Measurements from ENCODE around the gene CDH23.
"Not testable (repeated sequence)": the region's sequence is repeated elsewhere in the genome, so short reads cannot be mapped to it uniquely, and the experiment has no call there.

CDH23 gene

DNA sequence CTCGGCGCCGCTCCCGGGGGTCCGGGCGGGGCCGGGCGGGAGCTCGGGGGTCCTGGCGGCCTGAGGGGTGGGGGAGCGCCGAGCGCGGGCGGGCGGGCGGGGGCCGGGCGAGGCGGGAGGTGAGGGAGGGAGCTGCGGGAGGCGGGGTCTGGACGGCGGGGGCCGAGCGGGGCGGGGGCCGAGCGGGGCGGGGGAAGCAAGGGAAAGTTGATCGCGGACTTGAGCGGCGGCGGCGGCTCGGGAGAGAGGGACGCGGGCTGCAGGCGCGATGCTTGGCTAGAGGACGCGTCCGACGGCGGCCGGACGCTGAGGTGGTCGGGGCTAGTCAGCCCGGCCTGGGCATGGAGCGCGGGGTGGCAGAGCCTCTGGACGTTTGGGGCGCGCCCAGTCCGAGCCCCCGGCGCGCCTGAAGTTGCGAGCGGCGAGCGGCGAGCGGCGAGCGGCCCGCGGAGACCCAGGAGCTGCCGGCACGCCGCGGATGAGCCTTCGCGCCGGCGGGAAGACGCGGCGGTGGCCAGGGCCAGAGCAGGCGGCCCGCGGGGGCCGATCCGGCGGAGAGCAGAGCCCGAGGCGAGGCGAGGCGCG, at the start of gene CDH23:
TSS of gene CDH23 (plus strand) at position 210 of the 585 bp plus-strand sequence. CDS start 42,912 bp downstream, outside the sequence.
- no peak for DNase-seq (ENCODE audit: low read depth, low spot score)

DNA sequence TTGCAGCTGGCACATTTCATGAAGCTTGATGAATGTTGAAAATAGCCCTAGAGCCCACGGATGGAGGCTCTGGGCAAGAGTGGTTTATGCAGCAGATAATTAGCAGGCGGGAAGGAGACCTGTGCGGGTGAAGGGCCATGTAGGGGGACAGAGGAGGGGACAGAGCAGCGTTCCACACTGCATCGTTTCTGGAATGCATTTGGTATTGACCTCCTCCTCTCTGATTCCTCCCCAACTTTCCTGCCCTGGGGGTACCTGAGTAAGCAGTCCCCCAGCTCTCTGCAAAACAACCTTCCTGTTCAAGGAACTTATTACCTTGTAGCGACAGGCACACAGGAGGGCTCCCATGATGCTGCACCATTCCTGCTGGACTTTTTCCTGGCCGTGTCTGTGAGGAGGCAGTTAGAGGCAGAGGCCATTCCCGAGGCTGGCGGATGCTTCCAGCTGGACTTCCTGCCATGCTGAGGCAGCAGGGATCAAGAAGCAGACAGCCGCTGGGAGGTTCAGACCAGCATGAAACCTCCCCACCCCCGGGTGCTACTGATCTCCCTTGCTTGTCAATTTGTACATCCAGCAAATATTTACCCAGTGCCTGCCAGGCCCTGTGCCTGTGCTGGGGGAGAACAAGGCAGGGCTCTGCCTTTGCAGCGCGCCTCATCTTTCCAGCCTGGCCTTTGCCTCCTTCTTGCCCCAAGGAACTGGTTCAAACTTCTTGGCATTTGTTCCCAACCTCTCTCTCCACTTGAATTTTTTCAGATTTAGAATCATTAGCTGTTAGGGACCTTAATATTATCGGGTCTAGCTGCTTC, 48.9 kb upstream of the CDH23 start:
- DNase-seq (ENCODE audit: low read depth, low spot score): no peak

DNA sequence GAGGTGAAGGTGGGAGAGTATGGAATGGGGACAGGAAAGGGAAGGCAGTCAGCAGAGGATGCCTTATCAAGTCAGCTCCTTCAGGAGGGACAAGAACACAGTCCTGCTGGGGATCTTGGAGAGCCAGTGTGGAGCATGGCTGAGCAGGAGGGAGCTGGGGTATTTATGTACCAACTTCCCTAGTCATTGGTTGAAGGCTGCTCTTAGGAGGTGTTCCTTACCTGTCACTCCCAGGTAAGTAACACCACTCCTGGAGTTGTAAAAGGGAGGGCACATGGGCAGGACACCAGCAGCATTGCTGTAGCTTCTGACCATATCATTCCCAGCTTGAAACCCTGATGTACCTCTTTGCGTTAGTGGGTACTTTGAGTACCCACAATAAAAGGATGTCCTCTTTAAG, 47.9 kb upstream of the CDH23 start:
- no peak for DNase-seq (ENCODE audit: low read depth, low spot score)

DNA sequence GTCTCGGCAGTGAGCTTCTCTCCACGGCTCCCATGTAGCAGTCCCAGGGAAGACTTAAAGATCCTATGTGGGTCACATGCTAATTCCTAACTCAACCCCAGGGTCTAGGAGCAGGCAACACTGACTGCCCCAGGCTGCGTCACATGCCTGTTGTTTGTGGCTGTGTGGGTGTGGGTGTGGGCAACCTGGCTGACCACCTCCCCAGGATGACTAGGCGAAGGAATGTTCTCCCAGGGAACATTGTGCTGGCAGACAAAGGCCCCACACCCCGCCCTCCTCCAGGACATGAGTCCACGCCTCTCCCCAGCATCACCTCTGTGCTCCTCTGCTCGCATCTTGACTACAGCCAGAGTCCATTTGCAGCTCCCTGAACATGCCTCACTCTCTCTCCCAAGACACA, 47.3 kb upstream of the CDH23 start:
- no peak for DNase-seq (ENCODE audit: low read depth, low spot score)

DNA sequence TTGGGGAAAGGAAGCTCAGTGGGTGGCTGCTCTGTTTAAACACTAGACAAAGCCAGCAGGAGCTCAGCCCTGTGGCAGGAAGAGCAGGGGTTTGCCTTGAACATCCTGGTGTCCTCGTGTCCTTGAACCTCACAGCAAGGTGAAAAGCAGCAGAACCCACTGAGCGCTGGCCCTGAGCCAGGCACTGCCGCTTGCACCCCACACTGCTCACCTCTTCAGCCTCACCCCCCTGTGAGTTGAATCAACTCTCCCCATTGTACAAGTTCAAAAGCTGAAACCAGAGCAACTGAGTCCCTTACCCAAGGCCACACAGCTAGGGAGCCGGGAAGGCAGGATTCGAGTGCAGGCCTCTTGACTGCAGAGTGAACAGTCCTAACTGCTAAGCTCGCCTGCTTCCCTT, 45.6 kb upstream of the CDH23 start:
- DNase-seq (ENCODE audit: low read depth, low spot score): no peak

DNA sequence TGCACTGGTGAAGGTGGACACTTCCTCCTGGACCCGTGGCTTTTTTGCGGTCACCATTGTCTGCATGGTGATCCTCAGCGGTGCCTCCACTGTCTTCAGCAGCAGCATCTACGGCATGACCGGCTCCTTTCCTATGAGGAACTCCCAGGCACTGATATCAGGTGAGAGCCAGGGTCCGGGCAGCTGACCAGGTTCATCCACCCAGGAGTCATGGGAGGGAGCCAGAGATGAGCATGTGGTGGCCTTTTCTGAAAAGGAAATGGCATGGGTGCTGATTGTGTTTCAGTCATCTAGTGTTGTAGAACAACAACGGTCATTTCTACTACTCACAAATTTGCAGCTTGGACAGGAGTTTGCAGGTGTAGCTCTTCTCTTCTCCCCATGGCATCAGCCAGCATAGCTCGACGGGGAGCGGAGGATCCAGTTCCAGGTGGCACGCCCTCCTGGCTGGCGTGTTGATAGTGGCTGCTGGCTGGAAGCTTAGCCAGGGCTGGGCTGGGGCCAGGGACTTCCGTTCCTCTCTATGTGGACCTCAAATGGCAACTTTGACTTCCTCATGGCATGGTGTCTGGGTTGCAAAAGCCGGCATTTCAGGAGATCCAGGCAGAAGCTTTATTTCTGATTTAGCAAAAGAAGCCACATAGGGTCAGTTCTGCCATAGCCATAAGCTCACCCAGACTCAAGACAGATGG, 44.9 kb upstream of the CDH23 start:
- DNase-seq (ENCODE audit: low read depth, low spot score): no peak

DNA sequence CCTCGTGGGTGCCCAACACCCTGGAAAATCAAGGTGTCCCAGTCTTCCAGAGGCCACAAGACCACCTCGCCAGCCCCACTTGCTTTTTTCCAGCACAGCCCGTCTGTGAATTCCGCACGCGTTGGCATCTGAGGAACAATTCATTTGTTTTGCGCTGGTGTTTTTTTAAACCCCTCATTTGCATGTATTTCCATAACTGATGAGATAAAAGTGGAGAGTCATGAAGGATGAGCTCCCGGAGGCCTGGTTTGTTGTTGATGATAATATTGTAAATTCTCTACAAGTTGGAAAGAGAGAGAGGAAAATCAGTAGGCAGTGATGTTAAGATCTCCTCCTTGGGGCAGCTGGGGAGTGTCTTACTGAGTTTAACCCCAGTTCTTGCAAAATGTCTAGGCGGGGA, 43.1 kb upstream of the CDH23 start:
- no peak for DNase-seq (ENCODE audit: low read depth, low spot score)

DNA sequence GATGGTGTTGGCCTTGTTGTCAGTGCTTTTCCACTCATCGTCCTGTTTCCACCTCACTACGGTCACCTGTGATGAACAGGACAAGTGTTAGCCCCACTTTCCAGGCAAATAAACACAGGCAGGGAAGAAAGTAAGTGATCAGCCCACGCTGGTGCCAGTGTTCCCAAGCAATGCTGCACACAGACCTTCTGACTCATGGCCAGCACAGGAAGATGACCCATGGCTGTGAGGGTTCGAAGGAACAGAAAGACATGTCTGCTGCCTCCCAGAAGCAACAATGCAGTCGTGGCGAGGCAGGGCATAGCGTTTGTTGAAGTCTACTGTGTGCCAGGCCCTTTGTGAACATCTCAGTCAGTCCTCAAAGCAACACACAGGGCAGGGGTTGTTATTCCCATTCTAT, 41.9 kb upstream of the CDH23 start:
- no peak for DNase-seq (ENCODE audit: low read depth, low spot score)

DNA sequence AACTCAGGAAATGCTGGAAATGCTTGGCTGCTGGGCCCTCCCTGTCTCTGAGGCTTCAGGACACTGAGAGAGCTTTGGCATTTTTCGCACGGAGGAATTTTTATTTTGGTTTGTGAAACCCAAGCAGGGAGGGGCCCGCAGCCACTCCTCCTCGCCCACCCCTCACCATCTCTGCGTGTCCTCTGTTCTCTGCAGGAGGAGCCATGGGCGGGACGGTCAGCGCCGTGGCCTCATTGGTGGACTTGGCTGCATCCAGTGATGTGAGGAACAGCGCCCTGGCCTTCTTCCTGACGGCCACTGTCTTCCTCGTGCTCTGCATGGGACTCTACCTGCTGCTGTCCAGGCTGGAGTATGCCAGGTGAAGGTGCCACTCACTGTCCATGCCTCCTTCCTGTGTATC, 40.8 kb upstream of the CDH23 start:
- no peak for DNase-seq (ENCODE audit: low read depth, low spot score)

DNA sequence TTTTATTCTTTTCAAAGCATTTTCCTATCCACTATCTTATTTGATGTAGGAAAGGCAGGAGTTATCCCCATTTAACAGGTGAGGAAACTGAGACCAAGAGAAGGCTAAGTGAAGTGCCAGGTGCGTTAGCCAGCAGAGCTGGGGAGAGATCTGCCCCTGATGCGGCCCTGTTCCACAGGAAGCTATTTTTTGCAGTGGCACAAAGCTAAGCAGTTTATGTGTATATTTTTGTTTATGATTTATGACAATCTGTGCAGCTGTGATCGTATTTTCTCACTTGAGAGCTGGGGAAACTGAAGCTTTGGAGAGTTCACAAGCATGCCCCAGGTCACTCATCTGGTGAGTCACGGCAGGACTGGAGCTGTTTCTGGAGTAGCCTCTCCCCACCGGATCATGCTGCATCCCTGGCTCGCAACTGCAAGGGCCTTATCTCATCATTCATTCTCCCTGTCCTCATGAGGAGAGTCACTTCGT, 38.9 kb upstream of the CDH23 start:
- DNase-seq (ENCODE audit: low read depth, low spot score): no peak

DNA sequence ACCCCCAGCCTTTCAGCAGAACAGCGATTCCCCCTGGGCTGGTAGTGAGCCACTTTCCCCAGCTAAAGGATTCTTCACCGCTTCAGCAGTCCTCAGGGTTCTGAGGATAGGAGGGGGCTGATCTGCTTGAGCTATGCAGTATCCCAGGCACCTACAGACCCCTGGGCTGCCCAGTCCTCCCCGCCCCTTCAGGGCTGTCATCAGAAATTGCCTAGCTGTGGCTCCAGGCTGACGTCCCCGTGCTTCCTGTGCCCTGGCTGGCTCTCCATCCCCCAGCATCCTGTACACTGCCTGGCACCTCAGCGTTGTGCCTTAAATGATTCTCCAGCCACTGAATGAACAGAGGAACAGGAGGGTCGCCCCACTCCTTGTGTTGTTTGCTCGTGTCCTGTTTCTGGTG, 38.4 kb upstream of the CDH23 start:
- DNase-seq (ENCODE audit: low read depth, low spot score): no peak

DNA sequence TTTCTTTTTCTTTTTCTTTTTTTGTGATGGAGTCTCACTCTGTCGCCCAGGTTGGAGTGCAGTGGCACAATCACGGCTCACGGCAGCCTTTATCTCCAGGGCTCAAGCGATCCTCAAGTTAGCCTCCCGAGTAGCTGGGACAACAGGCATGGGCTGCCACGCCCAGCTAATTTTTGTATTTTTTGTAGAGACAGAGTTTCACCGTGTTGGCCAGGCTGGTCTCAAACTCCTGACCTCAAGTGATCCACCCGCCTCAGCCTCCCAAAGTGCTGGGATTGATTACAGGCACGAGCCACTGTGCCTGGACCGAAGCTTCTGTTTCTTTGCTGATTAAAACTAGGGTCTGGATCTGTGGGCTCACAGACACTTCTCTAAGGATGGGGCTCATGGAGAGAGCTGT, 37.8 kb upstream of the CDH23 start:
- not testable (repeated sequence) for DNase-seq (ENCODE audit: low read depth, low spot score)

DNA sequence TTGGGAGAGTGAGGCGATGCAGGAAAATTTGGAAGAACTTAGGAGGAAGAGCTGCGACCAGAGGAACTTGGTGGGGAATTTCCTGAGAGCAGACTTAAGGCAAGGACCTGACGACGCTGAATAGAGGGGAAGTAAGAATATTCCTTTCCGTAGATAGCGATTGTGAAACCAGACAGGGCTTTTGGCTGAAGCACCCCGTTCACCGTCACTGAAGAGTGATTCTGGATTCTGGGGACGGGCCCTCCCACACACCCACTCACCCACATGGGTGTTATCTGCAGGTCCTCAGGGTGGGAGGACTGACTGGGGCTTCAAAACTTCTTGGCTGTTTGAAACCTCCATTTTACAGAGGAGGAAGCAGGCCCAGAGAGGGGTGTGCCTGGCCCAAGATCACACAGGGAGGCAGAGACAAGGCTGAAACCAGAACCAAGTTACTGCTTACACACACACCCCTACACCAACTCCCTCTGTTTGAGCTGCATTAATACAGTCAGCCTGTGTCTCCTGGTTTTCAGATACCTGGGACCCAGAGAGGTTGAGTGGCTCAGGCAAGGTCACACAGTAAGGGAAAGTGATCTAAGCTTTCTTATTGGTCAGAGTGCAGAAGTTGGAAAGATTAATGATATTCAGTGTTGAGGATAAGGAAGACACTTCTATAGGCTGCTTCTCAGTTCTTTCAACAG, 37.2 kb upstream of the CDH23 start:
- DNase-seq (ENCODE audit: low read depth, low spot score): no peak

DNA sequence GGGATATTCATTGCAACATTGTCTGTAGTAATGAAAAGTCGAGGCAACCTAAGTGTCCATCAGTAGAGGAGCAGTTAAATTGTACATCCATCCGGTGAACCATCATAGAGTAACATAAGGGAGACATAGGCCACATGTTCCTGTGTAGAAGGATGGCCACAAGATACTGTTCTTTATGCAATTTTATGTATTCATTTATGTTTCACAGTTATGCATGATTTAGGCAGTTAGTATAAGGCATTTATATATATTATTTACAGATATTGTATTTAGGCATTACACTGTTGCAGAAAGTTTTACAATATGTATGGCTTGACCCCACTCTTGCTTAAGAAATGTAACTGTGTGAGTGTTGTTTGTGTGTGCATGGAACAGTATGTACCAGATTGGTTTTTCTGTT, 36.0 kb upstream of the CDH23 start:
- no peak for DNase-seq (ENCODE audit: low read depth, low spot score)

DNA sequence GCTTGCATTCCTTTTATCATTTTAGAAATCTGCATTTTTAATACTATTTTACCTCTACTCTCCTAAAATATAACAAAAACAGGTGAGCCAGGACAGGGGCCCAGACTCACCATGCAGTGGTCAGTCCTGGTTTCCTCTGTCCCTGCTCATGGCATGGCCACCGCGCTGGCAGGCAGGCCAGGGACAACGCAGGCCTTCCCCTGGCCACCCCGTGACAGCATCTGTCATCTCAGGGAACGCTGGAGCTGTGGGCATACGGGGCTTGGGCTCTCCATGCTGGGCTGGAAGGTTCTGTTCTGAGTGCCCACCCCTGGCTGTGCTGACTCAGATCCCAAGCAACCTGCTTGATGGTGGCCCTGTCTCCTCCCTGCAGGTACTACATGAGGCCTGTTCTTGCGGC, 35.1 kb upstream of the CDH23 start:
- DNase-seq (ENCODE audit: low read depth, low spot score): no peak

DNA sequence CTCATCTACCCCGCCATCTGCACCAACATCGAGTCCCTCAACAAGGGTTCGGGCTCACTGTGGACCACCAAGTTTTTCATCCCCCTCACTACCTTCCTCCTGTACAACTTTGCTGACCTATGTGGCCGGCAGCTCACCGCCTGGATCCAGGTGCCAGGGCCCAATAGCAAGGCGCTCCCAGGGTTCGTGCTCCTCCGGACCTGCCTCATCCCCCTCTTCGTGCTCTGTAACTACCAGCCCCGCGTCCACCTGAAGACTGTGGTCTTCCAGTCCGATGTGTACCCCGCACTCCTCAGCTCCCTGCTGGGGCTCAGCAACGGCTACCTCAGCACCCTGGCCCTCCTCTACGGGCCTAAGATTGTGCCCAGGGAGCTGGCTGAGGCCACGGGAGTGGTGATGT, 34.6 kb upstream of the CDH23 start:
- DNase-seq (ENCODE audit: low read depth, low spot score): no peak

DNA sequence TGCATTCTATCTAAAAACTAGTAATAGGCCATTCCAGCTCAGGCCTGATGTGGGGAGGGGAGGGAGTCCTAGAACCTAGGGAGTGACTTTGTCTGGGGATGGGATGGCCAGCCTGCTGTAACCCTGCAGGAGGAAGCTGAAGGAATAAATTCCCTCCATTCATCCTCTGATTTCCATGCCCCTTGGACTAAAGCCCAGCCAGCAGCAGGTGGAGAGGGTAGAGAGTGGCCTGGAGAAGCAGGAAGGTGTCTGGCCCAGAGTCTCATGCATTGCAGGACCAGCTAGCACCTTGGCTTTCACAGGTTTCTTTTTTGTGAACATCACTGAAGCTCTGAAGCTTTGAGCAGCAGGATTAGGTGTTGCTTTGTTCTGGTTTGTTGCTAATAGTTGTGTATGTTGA, 32.8 kb upstream of the CDH23 start:
- no peak for DNase-seq (ENCODE audit: low read depth, low spot score)

DNA sequence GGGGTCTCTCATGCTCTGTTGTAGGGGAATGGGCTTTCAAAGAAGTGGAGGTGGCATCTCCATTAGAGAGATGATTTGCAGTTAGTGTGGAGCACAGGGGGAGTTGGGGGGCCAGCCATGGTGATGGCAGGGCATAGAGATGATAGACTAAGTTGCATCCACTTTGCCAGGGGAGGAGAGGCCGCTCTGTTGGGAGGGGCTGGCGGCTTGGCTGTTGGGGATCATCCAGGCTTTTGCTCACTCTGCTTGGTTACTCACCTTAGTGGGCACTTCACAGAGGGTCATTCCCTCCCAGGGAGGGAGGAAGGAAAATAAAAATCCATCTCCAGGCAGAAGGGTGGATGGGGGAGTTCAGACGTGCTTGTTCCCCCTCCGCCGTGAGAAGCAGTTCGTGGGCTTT, 31.4 kb upstream of the CDH23 start:
- no peak for DNase-seq (ENCODE audit: low read depth, low spot score)

DNA sequence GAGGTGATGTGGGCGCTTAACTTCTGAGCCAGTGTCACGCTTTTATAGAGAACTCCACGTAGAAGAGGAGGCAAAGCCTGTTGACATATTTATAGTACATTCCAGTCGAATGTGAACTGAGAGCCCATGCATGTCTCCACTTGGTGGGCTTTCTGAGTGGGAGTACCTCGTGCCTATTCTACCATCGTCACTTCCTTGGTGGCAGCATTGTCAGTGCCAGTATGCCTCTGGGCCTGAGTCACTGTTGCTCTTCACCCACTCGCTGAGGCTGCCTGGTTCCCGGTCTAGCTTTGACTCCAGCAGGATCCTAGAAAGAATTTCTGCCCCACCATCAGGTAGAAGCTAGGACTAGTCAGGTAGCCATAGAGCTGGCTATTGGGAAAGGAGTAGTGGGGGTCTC, 30.0 kb upstream of the CDH23 start:
- DNase-seq (ENCODE audit: low read depth, low spot score): no peak

DNA sequence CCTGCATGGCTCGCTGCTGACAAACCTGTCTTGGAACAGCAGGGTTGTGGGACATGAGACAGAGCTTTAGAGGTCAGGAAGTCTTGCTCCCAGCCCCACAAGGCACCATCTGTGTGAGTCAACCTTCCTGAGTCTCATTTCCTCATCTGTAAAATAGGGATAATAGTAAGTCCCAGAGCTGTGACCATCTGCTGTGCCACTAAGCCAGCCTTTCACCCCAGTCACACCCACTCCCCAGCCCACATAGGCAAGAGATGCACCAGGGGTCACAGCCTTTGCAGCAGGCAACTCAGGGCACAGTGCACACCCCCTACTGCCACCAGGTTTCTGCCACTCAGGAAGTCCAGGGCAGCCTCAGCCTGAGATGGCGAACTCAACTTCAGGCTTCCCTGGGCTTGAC, 29.4 kb upstream of the CDH23 start:
- no peak for DNase-seq (ENCODE audit: low read depth, low spot score)

DNA sequence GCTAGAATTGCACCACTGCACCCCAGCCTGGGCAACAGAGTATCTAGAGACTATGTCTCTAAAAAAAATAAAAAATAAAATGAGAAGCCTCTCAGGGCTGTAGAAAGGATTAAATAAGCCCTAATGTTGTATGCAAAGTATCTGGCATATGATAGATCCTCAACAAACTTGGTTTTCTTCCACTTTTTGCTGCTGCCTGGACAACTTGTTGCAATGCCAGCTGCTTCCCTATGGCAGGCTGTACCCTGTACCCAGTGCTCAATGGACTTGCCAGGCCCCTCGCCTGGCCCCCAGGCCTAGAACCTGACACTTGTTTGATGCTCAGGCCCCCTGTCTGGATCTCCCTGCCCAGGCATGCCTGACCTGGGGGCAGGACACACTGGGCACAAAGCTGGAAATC, 28.5 kb upstream of the CDH23 start:
- DNase-seq (ENCODE audit: low read depth, low spot score): no peak

DNA sequence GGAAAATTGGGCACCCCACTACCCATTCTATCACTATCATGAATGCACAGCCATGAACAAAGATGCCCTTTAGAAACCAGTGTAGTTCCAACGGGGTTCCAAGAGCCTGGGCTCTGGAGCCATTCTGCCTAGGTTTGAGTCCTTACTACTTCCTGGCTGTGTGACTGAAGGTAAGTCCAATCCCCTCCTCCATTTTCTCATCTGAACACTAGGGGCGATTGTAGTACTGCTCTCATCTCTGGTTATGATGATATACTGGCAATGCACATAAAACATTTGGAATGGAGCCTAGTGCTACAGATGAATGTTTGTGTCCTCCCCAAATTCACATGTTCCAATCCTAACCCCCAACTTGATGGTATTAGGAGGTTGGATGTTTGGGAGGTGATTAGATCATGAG, 28.1 kb upstream of the CDH23 start:
- no peak for DNase-seq (ENCODE audit: low read depth, low spot score)
